Keratinocyte (primary cell): Measurements from ENCODE around the gene MSMP. TPM values are rescaled to one million over a fixed set of nuclear protein-coding genes. Genes with fewer than 3 reads are reported as not detected.

Source experiments
- DNase-seq: peaks from one replicate; pipeline ENCODE4 v3.0.0-alpha.2; 2011; ENCODE audit warnings: low read depth, missing footprints, low spot score
- FAIRE-seq: peaks from 2 replicates; lab custom pipeline; 2011; peaks lifted over from hg19 to GRCh38; lab: Jason Lieb, UNC
- H2AFZ ChIP-seq: 2 replicates; pipeline ENCODE4 v1.6.0; 2012; ENCODE audit warnings: low read length, control low read depth, inconsistent platforms; ENCODE audit not compliant: control insufficient read depth
- H3K27ac ChIP-seq: 2 replicates; pipeline ENCODE4 v1.5.1; 2011; ENCODE audit warnings: low read length; ENCODE audit not compliant: control insufficient read depth, insufficient read depth
- H3K27me3 ChIP-seq: 3 replicates; pipeline ENCODE4 v1.6.0; 2011; ENCODE audit warnings: low read length; ENCODE audit not compliant: control insufficient read depth, insufficient read depth; ENCODE audit errors: extremely low read depth
- H3K36me3 ChIP-seq, 2 experiments: 2 replicates in 1 of 2; 3 replicates in 1 of 2; pipeline ENCODE4 v1.5.1; 2011; ENCODE audit warnings: low read length in 2 of 2, mild to moderate bottlenecking in 1 of 2; ENCODE audit not compliant: control insufficient read depth in 2 of 2, insufficient read depth in 2 of 2; ENCODE audit errors: extremely low read depth in 1 of 2
- H3K4me1 ChIP-seq: 3 replicates; pipeline ENCODE4 v1.5.1; 2011; ENCODE audit warnings: low read length; ENCODE audit not compliant: control insufficient read depth, insufficient read depth; ENCODE audit errors: extremely low read depth
- H3K4me2 ChIP-seq: 3 replicates; pipeline ENCODE4 v1.6.0; 2011; ENCODE audit warnings: low read depth, low read length; ENCODE audit not compliant: control insufficient read depth, insufficient read depth; ENCODE audit errors: extremely low read depth
- H3K4me3 ChIP-seq, 3 experiments: fragments of 200-600 bp in 1 of 3; sonication (generic) in 1 of 3; 2 replicates in 2 of 3; 3 replicates in 1 of 3; pipeline ENCODE4 v1.5.1; 2011 to 2016; ENCODE audit warnings: low read length in 3 of 3, mild to moderate bottlenecking in 3 of 3, control low read depth in 2 of 3, inconsistent platforms in 1 of 3, low read depth in 1 of 3, mixed read lengths in 1 of 3, mixed run types in 1 of 3, moderate library complexity in 1 of 3; ENCODE audit not compliant: control insufficient read depth in 2 of 3, insufficient read depth in 2 of 3; ENCODE audit errors: extremely low read depth in 1 of 3
- H3K79me2 ChIP-seq: 2 replicates; pipeline ENCODE4 v1.6.0; 2012; ENCODE audit warnings: low read length; ENCODE audit not compliant: control insufficient read depth, insufficient read depth
- H3K9ac ChIP-seq: 3 replicates; pipeline ENCODE4 v1.6.0; 2011; ENCODE audit warnings: low read length; ENCODE audit not compliant: control insufficient read depth, insufficient read depth; ENCODE audit errors: extremely low read depth
- H3K9me1 ChIP-seq: 3 replicates; pipeline ENCODE4 v1.6.0; 2011; ENCODE audit warnings: low read length; ENCODE audit not compliant: control insufficient read depth, insufficient read depth; ENCODE audit errors: extremely low read depth
- H3K9me3 ChIP-seq: 2 replicates; pipeline ENCODE4 v1.5.1; 2012; ENCODE audit warnings: low read depth, low read length; ENCODE audit not compliant: control insufficient read depth
- H4K20me1 ChIP-seq: 3 replicates; pipeline ENCODE4 v1.6.0; 2011; ENCODE audit warnings: low read length; ENCODE audit not compliant: control insufficient read depth, insufficient read depth; ENCODE audit errors: extremely low read depth
- EZH2 ChIP-seq: IDR thresholded peaks from one replicate; pipeline ENCODE4 v1.6.1; 2012; ENCODE audit warnings: inconsistent platforms, mild to moderate bottlenecking, low read length, moderate library complexity
- dilution Hi-C: fragments of 300-500 bp; cut with MboI; formaldehyde crosslinking; loops from one replicate; pipeline ENCODE4 v1.7.0; 2020; ENCODE audit warnings: low sequenced_read_pairs; ENCODE audit not compliant: extremely low pct_ligation_motif_present
- polyA plus RNA-seq, 5 experiments: library from polyadenylated mRNA; depleted of rRNA in 3 of 5; stranded (reverse) in 3 of 5; stranded (forward) in 1 of 5; unstranded in 1 of 5; fragments of >200 nt; gene quantifications; 1 replicate in 1 of 5; 2 replicates in 3 of 5; 3 replicates in 1 of 5; pipeline versions ENCODE4 v1.2.1 to v1.2.3, GENCODE V29; 2011 to 2012; ENCODE audit warnings: missing spikeins in 2 of 5, low read depth in 1 of 5, low replicate concordance in 1 of 5
- TF ChIP-seq, protein P1 (sequence below), 3 experiments: IDR thresholded peaks in 1 of 3; conservative IDR thresholded peaks in 1 of 3; optimal IDR thresholded peaks in 1 of 3; 2 replicates in 2 of 3; 3 replicates in 1 of 3; pipeline versions ENCODE3 to v1.5.1; 2011; ENCODE audit warnings: low read length in 3 of 3, mild to moderate bottlenecking in 3 of 3, moderate library complexity in 2 of 3, control low read depth in 1 of 3, inconsistent platforms in 1 of 3; ENCODE audit not compliant: insufficient read depth in 2 of 3; ENCODE audit errors: extremely low read depth in 1 of 3

MSMP gene
- polyA plus RNA-seq, 1 donor (not counting 4 experiments of a cell fraction or from before 2014, with no cell fraction given) = not detected

DNA sequence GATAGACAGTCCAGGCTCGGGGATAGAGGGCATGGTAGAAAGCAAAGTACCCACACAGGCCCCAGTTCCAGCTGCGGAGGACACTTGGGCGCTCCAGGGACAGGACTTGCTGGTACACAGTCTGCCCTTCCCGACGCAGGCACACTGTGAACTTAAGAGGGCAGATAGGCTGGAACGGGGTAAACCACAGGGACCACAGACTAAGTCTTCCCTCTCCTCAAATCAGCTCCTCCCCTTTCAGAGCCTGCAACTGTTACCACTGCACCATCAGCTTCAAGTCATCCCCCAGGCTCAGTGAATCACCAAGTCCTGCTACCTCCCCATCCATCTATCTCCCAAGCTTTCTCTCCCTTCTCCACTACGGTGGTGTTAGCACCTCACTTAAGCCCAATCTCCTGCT is 12.3 kb downstream of the MSMP start:
- no peak for FAIRE-seq
- no peak for DNase-seq
- Histone ChIP-seq H4K20me1 (no peaks in the 10 kb centered on the region), H3K79me2 (peaks cover 17% of the 10 kb centered on the region), H3K27me3 (no peaks in the 10 kb centered on the region), H3K4me1 (peaks cover 7% of the 10 kb centered on the region), H3K4me3 (no peak overlapping the region), H3K4me2 (no peak overlapping the region), H3K27ac (no peak overlapping the region), H3K36me3 (peaks cover 40 to 57% of the 10 kb centered on the region in 2 experiments), H3K9me3 (no peaks in the 10 kb centered on the region), H3K9ac (no peak overlapping the region), H3K9me1 (peaks cover 3% of the 10 kb centered on the region), H2AFZ (no peak overlapping the region)
- no peak for TF ChIP-seq EZH2
- TF ChIP-seq, protein P1, sequence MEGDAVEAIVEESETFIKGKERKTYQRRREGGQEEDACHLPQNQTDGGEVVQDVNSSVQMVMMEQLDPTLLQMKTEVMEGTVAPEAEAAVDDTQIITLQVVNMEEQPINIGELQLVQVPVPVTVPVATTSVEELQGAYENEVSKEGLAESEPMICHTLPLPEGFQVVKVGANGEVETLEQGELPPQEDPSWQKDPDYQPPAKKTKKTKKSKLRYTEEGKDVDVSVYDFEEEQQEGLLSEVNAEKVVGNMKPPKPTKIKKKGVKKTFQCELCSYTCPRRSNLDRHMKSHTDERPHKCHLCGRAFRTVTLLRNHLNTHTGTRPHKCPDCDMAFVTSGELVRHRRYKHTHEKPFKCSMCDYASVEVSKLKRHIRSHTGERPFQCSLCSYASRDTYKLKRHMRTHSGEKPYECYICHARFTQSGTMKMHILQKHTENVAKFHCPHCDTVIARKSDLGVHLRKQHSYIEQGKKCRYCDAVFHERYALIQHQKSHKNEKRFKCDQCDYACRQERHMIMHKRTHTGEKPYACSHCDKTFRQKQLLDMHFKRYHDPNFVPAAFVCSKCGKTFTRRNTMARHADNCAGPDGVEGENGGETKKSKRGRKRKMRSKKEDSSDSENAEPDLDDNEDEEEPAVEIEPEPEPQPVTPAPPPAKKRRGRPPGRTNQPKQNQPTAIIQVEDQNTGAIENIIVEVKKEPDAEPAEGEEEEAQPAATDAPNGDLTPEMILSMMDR (optimal IDR thresholded peaks at IDR 0.05 in 1 of 3, IDR thresholded peaks at IDR 0.05 in 1 of 3, conservative IDR thresholded peaks at IDR 0.05 in 1 of 3; ENCODE audit: extremely low read depth in 1 of 3, insufficient read depth in 2 of 3, low read length in 3 of 3) = no peak
- dilution Hi-C loops = no loop called here

DNA sequence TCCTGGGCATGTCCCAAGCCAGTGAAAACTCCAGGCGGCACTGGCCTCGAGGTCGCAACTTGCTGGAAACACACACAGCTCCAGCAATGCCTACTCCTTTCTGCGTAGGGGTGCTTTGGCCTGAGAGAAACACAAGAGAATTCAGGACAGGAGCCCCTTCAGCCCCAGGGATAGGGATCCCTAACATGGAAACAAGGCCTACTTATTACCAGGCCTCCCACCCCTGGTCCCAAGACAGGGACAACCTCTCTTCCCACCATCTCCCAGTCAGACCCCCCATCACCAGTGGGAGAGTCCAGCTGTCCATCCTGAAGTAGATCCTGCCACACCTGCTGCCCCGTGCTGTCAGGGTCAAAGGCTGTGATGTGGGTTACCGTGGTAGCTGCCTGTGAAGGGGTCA is 13.8 kb downstream of the MSMP start:
- Histone ChIP-seq H3K27me3 (no peaks in the 10 kb centered on the region), H3K4me1 (no peaks in the 10 kb centered on the region), H2AFZ (no peak overlapping the region), H4K20me1 (no peaks in the 10 kb centered on the region), H3K27ac (no peak overlapping the region), H3K9me1 (no peaks in the 10 kb centered on the region), H3K9me3 (no peaks in the 10 kb centered on the region), H3K4me3 (no peak overlapping the region), H3K36me3 (peaks cover 55 to 69% of the 10 kb centered on the region in 2 experiments), H3K4me2 (no peak overlapping the region), H3K79me2 (peaks cover 6% of the 10 kb centered on the region), H3K9ac (no peak overlapping the region)
- TF ChIP-seq, protein P1 (optimal IDR thresholded peaks at IDR 0.05 in 1 of 3, IDR thresholded peaks at IDR 0.05 in 1 of 3, conservative IDR thresholded peaks at IDR 0.05 in 1 of 3; ENCODE audit: extremely low read depth in 1 of 3, insufficient read depth in 2 of 3, low read length in 3 of 3) = no peak
- no peak for TF ChIP-seq EZH2
- no peak for FAIRE-seq
- DNase-seq = no peak
- dilution Hi-C loops = no loop called here
